ENCODE results near the gene RASD2. TPM values are rescaled to one million over a fixed set of nuclear protein-coding genes. Genes with fewer than 3 reads are reported as not detected.

The RASD2 gene
- total and polyA plus RNA-seq, 10 of the 15 experiments (the other 5 are each of a cell fraction or from before 2014, with no cell fraction given) = 0.03 TPM; not detected in 9

GRCh38 chr22:35589071-35589755 is 48.6 kb downstream of the RASD2 start:
- RAD21 ChIA-PET (ENCODE audit: unreplicated experiment) = no interaction called here
- POLR2A ChIA-PET = no interaction called here
- Histone ChIP-seq H3K4me2 (ENCODE audit: control insufficient read depth, insufficient read depth) (no peak overlapping the region), H3K79me2 (ENCODE audit: control insufficient read depth, insufficient read depth, low read length) (no peaks in the 10 kb centered on the region), H3K4me1 (ENCODE audit: control insufficient read depth, insufficient read depth, low read length) (no peaks in the 10 kb centered on the region), H4K20me1 (ENCODE audit: control insufficient read depth, insufficient read depth) (no peaks in the 10 kb centered on the region), H3K36me3 (ENCODE audit: control insufficient read depth in 2 of 2, insufficient read depth in 2 of 2, low read length in 1 of 2) (no peaks in the 10 kb centered on the region), H3K27me3 (replicated peaks in 1 of 2; ENCODE audit: control insufficient read depth in 2 of 2, insufficient read depth in 2 of 2, low read length in 1 of 2) (peaks cover 5 to 6% of the 10 kb centered on the region in 2 experiments; a peak in 2 of 4 replicates), H2AFZ (ENCODE audit: control insufficient read depth, low read depth, low read length) (no peak overlapping the region), H3K9me3 (replicated peaks; ENCODE audit: control insufficient read depth, insufficient read depth, low read length) (no peaks in the 10 kb centered on the region), H3K27ac (ENCODE audit: control insufficient read depth, insufficient read depth) (no peak overlapping the region), H3K9ac (ENCODE audit: control insufficient read depth, insufficient read depth, low read length) (no peak overlapping the region), H3K4me3 (no peak overlapping the region)
- no peak for ATAC-seq
- in situ Hi-C loops (cut with MboI) (no loop called here), intact Hi-C loops (cut with micrococcal nuclease; ENCODE audit: unreplicated experiment) (no loop called here)
- 25% methylated on average over 11 of the region's 11 CpGs for WGBS (ENCODE audit: insufficient coverage, insufficient replicate concordance, low lambda C conversion rate, missing lambda C conversion rate)
- CTCF ChIA-PET = no interaction called here
- no peak for FAIRE-seq
- no TSS peak for BruUV-seq (replicated peaks)
- DNase-seq (ENCODE audit: low read depth, low spot score) = no peak
- SMC1A ChIA-PET (ENCODE audit: uncharacterized antibody, unreplicated experiment) = no interaction called here
- no peak for TF ChIP-seq MXI1 (IDR thresholded peaks at IDR 0.05; ENCODE audit: low read depth, low read length)
- TF ChIP-seq, protein P1, sequence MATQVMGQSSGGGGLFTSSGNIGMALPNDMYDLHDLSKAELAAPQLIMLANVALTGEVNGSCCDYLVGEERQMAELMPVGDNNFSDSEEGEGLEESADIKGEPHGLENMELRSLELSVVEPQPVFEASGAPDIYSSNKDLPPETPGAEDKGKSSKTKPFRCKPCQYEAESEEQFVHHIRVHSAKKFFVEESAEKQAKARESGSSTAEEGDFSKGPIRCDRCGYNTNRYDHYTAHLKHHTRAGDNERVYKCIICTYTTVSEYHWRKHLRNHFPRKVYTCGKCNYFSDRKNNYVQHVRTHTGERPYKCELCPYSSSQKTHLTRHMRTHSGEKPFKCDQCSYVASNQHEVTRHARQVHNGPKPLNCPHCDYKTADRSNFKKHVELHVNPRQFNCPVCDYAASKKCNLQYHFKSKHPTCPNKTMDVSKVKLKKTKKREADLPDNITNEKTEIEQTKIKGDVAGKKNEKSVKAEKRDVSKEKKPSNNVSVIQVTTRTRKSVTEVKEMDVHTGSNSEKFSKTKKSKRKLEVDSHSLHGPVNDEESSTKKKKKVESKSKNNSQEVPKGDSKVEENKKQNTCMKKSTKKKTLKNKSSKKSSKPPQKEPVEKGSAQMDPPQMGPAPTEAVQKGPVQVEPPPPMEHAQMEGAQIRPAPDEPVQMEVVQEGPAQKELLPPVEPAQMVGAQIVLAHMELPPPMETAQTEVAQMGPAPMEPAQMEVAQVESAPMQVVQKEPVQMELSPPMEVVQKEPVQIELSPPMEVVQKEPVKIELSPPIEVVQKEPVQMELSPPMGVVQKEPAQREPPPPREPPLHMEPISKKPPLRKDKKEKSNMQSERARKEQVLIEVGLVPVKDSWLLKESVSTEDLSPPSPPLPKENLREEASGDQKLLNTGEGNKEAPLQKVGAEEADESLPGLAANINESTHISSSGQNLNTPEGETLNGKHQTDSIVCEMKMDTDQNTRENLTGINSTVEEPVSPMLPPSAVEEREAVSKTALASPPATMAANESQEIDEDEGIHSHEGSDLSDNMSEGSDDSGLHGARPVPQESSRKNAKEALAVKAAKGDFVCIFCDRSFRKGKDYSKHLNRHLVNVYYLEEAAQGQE (IDR thresholded peaks at IDR 0.05; ENCODE audit: low read depth, low read length) = no peak
- no peak for TF ChIP-seq POLR2AphosphoS2 (IDR thresholded peaks at IDR 0.05; ENCODE audit: low read depth, low read length)
- TF ChIP-seq RAD21 (IDR thresholded peaks at IDR 0.05; ENCODE audit: insufficient read depth, low read depth, low read length) = no peak
- TF ChIP-seq YY1 (IDR thresholded peaks at IDR 0.05; ENCODE audit: low read depth, low read length) = no peak
- no peak for TF ChIP-seq SP1 (IDR thresholded peaks at IDR 0.05; ENCODE audit: low read depth, low read length)
- TF ChIP-seq ZNF24 (IDR thresholded peaks at IDR 0.05) = no peak
- TF ChIP-seq, protein P2, sequence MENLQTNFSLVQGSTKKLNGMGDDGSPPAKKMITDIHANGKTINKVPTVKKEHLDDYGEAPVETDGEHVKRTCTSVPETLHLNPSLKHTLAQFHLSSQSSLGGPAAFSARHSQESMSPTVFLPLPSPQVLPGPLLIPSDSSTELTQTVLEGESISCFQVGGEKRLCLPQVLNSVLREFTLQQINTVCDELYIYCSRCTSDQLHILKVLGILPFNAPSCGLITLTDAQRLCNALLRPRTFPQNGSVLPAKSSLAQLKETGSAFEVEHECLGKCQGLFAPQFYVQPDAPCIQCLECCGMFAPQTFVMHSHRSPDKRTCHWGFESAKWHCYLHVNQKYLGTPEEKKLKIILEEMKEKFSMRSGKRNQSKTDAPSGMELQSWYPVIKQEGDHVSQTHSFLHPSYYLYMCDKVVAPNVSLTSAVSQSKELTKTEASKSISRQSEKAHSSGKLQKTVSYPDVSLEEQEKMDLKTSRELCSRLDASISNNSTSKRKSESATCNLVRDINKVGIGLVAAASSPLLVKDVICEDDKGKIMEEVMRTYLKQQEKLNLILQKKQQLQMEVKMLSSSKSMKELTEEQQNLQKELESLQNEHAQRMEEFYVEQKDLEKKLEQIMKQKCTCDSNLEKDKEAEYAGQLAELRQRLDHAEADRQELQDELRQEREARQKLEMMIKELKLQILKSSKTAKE (IDR thresholded peaks at IDR 0.05; ENCODE audit: low read depth, poor library complexity, severe bottlenecking) = no peak
- no peak for TF ChIP-seq DPF2 (IDR thresholded peaks at IDR 0.05)
- TF ChIP-seq E2F8 (IDR thresholded peaks at IDR 0.05; ENCODE audit: low read depth, partially characterized antibody) = no peak
- no peak for TF ChIP-seq IKZF2 (IDR thresholded peaks at IDR 0.05)
- TF ChIP-seq RELA (IDR thresholded peaks at IDR 0.05; ENCODE audit: borderline replicate concordance, partially characterized antibody) = no peak
- TF ChIP-seq PAX5 (IDR thresholded peaks at IDR 0.05; ENCODE audit: borderline replicate concordance, low read depth, low read length) = no peak
- no peak for TF ChIP-seq NRF1 (conservative IDR thresholded peaks at IDR 0.05; ENCODE audit: low read depth, low read length)
- no peak for TF ChIP-seq ETV6 (conservative IDR thresholded peaks at IDR 0.05 in 1 of 2, IDR thresholded peaks at IDR 0.05 in 1 of 2; ENCODE audit: borderline replicate concordance in 1 of 2, low read depth in 1 of 2)
- no peak for TF ChIP-seq RFX5 (IDR thresholded peaks at IDR 0.05; ENCODE audit: low read depth, low read length)
- no peak for TF ChIP-seq ZNF622 (IDR thresholded peaks at IDR 0.05)

Data from GM12878 (cell line).